ENCODE measurements around the gene PSMB10.

PSMB10 gene

GRCh38 chr16:67914758-67915495, 21.7 kb downstream of the PSMB10 start:
- H3K4me3 ChIP-seq (ENCODE audit: low read length): no peak overlapping the region
- no peak overlapping the region for H3K27ac ChIP-seq (ENCODE audit: low read length)
- H3K4me2 ChIP-seq (ENCODE audit: low read length): no peak overlapping the region
- H2AFZ ChIP-seq (ENCODE audit: low read depth, low read length): no peak overlapping the region
- no peak overlapping the region for H3K9ac ChIP-seq (ENCODE audit: low read length)
- no peaks in the 10 kb centered on the region for H3K27me3 ChIP-seq (ENCODE audit: low read depth, low read length)
- peaks cover 5% of the 10 kb centered on the region for H3K4me1 ChIP-seq (ENCODE audit: low read length)
- H3K9me3 ChIP-seq (ENCODE audit: insufficient read depth, low read length): no peaks in the 10 kb centered on the region
- no peaks in the 10 kb centered on the region for H3K79me2 ChIP-seq (ENCODE audit: low read length)
- H3K36me3 ChIP-seq (replicated peaks; ENCODE audit: low read depth, low read length): no peaks in the 10 kb centered on the region
- no peaks in the 10 kb centered on the region for H4K20me1 ChIP-seq (ENCODE audit: insufficient read depth, low read length)
- no peak for TF ChIP-seq EZH2phosphoT487 (IDR thresholded peaks at IDR 0.05; ENCODE audit: low read depth)
- no peak for TF ChIP-seq CTCF (IDR thresholded peaks at IDR 0.05; ENCODE audit: low read depth, low read length)

- Histone ChIP-seq H3K4me1 (ENCODE audit: low read length) (peaks cover 7% of the 10 kb centered on the region), H3K9me3 (ENCODE audit: insufficient read depth, low read length) (no peaks in the 10 kb centered on the region), H3K27ac (ENCODE audit: low read length) (no peak overlapping the region), H3K4me3 (ENCODE audit: low read length) (no peak overlapping the region), H3K36me3 (replicated peaks; ENCODE audit: low read depth, low read length) (peaks cover 5% of the 10 kb centered on the region), H3K27me3 (ENCODE audit: low read depth, low read length) (no peaks in the 10 kb centered on the region), H4K20me1 (ENCODE audit: insufficient read depth, low read length) (no peaks in the 10 kb centered on the region), H3K4me2 (ENCODE audit: low read length) (no peak overlapping the region), H3K9ac (ENCODE audit: low read length) (no peak overlapping the region), H2AFZ (ENCODE audit: low read depth, low read length) (no peak overlapping the region), H3K79me2 (ENCODE audit: low read length) (no peaks in the 10 kb centered on the region)
- no peak for TF ChIP-seq CTCF (IDR thresholded peaks at IDR 0.05; ENCODE audit: low read depth, low read length)
- TF ChIP-seq EZH2phosphoT487 (IDR thresholded peaks at IDR 0.05; ENCODE audit: low read depth): no peak
Observed at GRCh38 chr16:67910158-67910557, 26.5 kb downstream of the PSMB10 start.

DNA sequence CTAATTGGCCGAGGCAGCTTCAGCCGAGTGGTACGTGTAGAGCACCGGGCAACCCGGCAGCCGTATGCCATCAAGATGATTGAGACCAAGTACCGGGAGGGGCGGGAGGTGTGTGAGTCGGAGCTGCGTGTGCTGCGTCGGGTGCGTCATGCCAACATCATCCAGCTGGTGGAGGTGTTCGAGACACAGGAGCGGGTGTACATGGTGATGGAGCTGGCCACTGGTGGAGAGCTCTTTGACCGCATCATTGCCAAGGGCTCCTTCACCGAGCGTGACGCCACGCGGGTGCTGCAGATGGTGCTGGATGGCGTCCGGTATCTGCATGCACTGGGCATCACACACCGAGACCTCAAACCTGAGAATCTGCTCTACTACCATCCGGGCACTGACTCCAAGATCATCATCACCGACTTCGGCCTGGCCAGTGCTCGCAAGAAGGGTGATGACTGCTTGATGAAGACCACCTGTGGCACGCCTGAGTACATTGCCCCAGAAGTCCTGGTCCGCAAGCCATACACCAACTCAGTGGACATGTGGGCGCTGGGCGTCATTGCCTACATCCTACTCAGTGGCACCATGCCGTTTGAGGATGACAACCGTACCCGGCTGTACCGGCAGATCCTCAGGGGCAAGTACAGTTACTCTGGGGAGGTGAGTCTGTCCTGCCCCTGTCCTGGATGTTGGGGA, 27.5 kb downstream of the PSMB10 start:
- no peak overlapping the region for H3K4me3 ChIP-seq (ENCODE audit: low read length)
- no peak for TF ChIP-seq CTCF (IDR thresholded peaks at IDR 0.05; ENCODE audit: low read depth, low read length)
- TF ChIP-seq EZH2phosphoT487 (IDR thresholded peaks at IDR 0.05; ENCODE audit: low read depth): no peak
- H3K27me3 ChIP-seq (ENCODE audit: low read depth, low read length): no peaks in the 10 kb centered on the region
- H3K79me2 ChIP-seq (ENCODE audit: low read length): no peaks in the 10 kb centered on the region
- peaks cover 5% of the 10 kb centered on the region for H3K36me3 ChIP-seq (replicated peaks; ENCODE audit: low read depth, low read length)
- no peaks in the 10 kb centered on the region for H3K9me3 ChIP-seq (ENCODE audit: insufficient read depth, low read length)
- no peak overlapping the region for H3K27ac ChIP-seq (ENCODE audit: low read length)
- H4K20me1 ChIP-seq (ENCODE audit: insufficient read depth, low read length): no peaks in the 10 kb centered on the region
- H3K9ac ChIP-seq (ENCODE audit: low read length): no peak overlapping the region
- H3K4me1 ChIP-seq (ENCODE audit: low read length): peaks cover 7% of the 10 kb centered on the region
- H3K4me2 ChIP-seq (ENCODE audit: low read length): no peak overlapping the region
- H2AFZ ChIP-seq (ENCODE audit: low read depth, low read length): no peak overlapping the region

- Histone ChIP-seq H3K27ac (ENCODE audit: low read length) (no peak overlapping the region), H3K4me3 (ENCODE audit: low read length) (no peak overlapping the region), H3K27me3 (ENCODE audit: low read depth, low read length) (no peaks in the 10 kb centered on the region), H2AFZ (ENCODE audit: low read depth, low read length) (no peak overlapping the region), H3K4me1 (ENCODE audit: low read length) (peaks cover 7% of the 10 kb centered on the region), H3K9me3 (ENCODE audit: insufficient read depth, low read length) (no peaks in the 10 kb centered on the region), H3K79me2 (ENCODE audit: low read length) (no peaks in the 10 kb centered on the region), H3K36me3 (replicated peaks; ENCODE audit: low read depth, low read length) (peaks cover 5% of the 10 kb centered on the region), H3K4me2 (ENCODE audit: low read length) (no peak overlapping the region), H3K9ac (ENCODE audit: low read length) (no peak overlapping the region), H4K20me1 (ENCODE audit: insufficient read depth, low read length) (no peaks in the 10 kb centered on the region)
- TF ChIP-seq CTCF (IDR thresholded peaks at IDR 0.05; ENCODE audit: low read depth, low read length): no peak
Observed at GRCh38 chr16:67907397-67908180, 29.1 kb downstream of the PSMB10 start.
